Thyroid gland (tissue), 4 donors: ENCODE data around the gene CLDN9. TPM values are rescaled to one million over a fixed set of nuclear protein-coding genes. Genes with fewer than 3 reads are reported as not detected.
A peak's percentile ranks its signal among the peaks of the same experiment; 100 is the strongest.

Experiments used
- DNase-seq, 2 donors: peaks; one replicate each; pipeline ENCODE4 v3.0.0-alpha.2; 2019
- H3K27ac ChIP-seq, 3 donors: fragments of 200-600 bp; sonication (generic); 1 replicate in 2 of 3; 2 replicates in 1 of 3; pipeline ENCODE4 v1.5.1; 2016 to 2019; ENCODE audit warnings: mild to moderate bottlenecking in 1 of 3, moderate library complexity in 1 of 3
- H3K27me3 ChIP-seq: fragments of 200-600 bp; sonication (generic); one replicate; pipeline ENCODE4 v1.5.1; 2019
- H3K36me3 ChIP-seq, 2 donors: fragments of 200-600 bp; sonication (generic); one replicate each; pipeline ENCODE4 v1.5.1; 2016 to 2019
- H3K4me1 ChIP-seq, 2 donors: fragments of 200-600 bp; sonication (generic); one replicate each; pipeline ENCODE4 v1.5.1; 2017 to 2019
- H3K4me3 ChIP-seq, 3 donors: fragments of 200-600 bp; sonication (generic); replicated peaks in 1 of 3; 1 replicate in 2 of 3; 2 replicates in 1 of 3; pipeline ENCODE4 v1.5.1; 2016; ENCODE audit warnings: mild to moderate bottlenecking in 1 of 3
- H3K9me3 ChIP-seq: fragments of 200-600 bp; sonication (generic); one replicate; pipeline ENCODE4 v1.5.1; 2017
- POLR2A ChIP-seq, 2 donors: fragments of 450-650 bp; IDR thresholded peaks; one replicate each; pipeline ENCODE4 v1.6.1; 2017; ENCODE audit warnings: antibody characterized with exemption in 2 of 2, mild to moderate bottlenecking in 2 of 2, moderate library complexity in 1 of 2
- WGBS, 2 donors: methylation state at CpG; one replicate each; pipeline ENCODE4 v1.1.5; 2017; 5-methylcytosine and 5-hydroxymethylcytosine counted together
- intact Hi-C: fragments of 100-400 bp; cut with DNase I; formaldehyde crosslinking; loops from one replicate; pipeline ENCODE4 v1.15.1; 2023
- total RNA-seq, 4 donors: library from RNA; depleted of rRNA; stranded (reverse); fragments of >200 nt; gene quantifications; one replicate each; pipeline ENCODE4 v1.2.3, GENCODE V29; 2016
- TF ChIP-seq, protein P1 (sequence below), 6 experiments: fragments of 200-600 bp in 3 of 6; fragments of 450-650 bp in 3 of 6; sonication (generic) in 3 of 6; IDR thresholded peaks; one replicate each; pipeline ENCODE4 v1.5.1; 2016 to 2019; ENCODE audit warnings: antibody characterized with exemption in 6 of 6, mild to moderate bottlenecking in 2 of 6, inconsistent platforms in 1 of 6, moderate library complexity in 1 of 6

CLDN9 gene
- total RNA-seq, 4 donors from 2014 or later, result 0.33 TPM; not detected in 3

DNA sequence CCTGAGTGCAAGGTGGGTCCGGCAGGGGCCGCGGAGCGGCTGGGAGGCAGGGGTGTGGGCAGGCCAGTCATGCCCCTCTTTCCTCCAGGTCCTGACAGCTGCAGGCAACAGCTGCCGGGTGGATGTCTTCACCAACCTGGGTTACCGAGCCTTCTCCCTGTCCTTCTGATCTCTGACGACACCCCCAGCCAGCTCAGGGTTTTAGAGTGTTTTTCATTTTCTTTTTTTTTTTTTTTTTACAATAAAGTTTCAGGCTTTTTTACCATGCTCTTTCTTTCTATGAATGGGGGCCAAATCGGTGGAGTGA is 14.7 kb downstream of the CLDN9 start:
- WGBS, 2 donors, result 90 to 96% methylated on average over 7 to 8 of the region's 8 CpGs
- H3K4me1 ChIP-seq, result peaks cover 19 to 42% of the 10 kb centered on the region in 2 donors
- no peaks in the 10 kb centered on the region for H3K9me3 ChIP-seq
- DNase-seq, result no peak
- H3K27ac ChIP-seq, result no peak overlapping the region
- TF ChIP-seq, protein P1, sequence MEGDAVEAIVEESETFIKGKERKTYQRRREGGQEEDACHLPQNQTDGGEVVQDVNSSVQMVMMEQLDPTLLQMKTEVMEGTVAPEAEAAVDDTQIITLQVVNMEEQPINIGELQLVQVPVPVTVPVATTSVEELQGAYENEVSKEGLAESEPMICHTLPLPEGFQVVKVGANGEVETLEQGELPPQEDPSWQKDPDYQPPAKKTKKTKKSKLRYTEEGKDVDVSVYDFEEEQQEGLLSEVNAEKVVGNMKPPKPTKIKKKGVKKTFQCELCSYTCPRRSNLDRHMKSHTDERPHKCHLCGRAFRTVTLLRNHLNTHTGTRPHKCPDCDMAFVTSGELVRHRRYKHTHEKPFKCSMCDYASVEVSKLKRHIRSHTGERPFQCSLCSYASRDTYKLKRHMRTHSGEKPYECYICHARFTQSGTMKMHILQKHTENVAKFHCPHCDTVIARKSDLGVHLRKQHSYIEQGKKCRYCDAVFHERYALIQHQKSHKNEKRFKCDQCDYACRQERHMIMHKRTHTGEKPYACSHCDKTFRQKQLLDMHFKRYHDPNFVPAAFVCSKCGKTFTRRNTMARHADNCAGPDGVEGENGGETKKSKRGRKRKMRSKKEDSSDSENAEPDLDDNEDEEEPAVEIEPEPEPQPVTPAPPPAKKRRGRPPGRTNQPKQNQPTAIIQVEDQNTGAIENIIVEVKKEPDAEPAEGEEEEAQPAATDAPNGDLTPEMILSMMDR (IDR thresholded peaks at IDR 0.05), result no peak
- H3K4me3 ChIP-seq, result no peak overlapping the region
- peaks cover 4 to 13% of the 10 kb centered on the region in 2 donors for H3K36me3 ChIP-seq
- H3K27me3 ChIP-seq, result no peaks in the 10 kb centered on the region
- intact Hi-C loops, result no loop called here

DNA sequence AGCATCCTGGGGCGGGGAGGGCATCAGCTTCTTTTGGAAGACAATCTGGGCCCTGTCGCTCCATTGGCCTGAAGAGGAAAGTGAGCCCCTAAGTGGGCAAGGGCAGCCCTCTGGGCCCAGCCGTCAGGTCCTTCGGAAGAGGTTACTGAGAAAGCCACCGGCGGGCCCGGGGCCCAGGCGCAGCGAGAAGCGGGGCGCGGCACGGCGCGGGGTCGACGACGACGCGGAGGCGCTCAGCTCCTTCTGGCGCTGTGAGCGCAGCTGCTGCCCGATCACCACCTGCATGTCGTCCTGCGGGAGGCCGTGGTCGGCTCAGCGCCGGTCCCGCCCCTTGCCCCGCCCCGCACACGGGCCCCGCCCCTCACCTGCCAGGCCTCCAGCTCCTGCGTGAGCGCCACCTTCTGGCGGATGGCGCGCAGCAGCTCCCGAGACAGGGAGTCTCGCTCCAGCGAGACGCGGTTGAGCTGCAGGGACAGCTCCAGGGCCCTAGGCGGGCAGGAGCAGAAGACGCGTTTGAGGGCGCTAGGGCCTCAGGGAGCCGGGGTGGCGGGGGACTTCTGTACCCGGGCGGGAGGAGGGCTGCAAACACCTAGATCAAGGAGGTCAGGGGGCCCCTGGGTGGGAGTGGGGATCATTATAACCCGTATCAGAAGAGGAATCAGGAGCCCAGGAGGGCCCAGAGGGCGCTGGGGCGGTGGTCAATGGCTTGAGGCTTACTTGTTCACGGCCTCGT is 15.4 kb downstream of the CLDN9 start:
- H3K27ac ChIP-seq, result no peak overlapping the region
- DNase-seq, result peak; percentile 87 to 92
- intact Hi-C loops, result no loop called here

DNA sequence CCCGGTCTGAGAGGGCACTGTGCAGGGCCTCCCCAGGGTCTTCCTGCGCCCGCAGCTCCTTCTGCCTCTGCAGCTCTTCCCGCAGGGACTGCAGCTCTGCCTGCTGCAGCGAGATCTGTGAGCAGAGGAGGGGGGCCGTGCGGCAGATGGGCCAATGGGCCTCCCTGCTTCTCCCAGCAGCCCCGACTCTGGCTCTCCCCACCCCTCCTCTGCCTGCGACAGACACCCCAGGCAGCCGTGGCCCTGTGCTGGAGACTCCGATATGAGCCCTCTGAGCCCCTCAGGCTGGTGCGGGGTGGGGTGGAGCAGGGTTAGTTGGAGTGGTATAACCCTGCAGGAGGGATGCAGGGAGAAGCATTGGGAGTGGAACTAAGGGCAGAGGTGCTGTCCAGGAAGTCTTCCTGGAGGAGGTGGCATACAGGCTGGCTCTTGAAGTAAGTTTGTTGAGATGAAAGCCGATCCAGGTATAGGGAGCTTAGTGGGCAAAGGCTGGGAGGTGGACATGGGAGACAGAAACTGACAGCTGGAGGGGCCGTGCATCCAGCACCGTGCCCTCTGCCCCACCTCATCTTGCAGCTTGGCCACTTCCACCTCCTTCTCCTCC is 16.1 kb downstream of the CLDN9 start:
- no peaks in the 10 kb centered on the region for H3K27me3 ChIP-seq
- WGBS, 2 donors, result 34 to 44% methylated on average over 8 to 12 of the region's 15 CpGs
- H3K4me3 ChIP-seq, result no peak overlapping the region
- DNase-seq, result no peak
- TF ChIP-seq POLR2A (IDR thresholded peaks at IDR 0.05), result no peak
- TF ChIP-seq, protein P1 (IDR thresholded peaks at IDR 0.05), result no peak
- no peak overlapping the region for H3K27ac ChIP-seq
- intact Hi-C loops, result no loop called here
- H3K4me1 ChIP-seq, result peaks cover 6 to 30% of the 10 kb centered on the region in 2 donors
- no peaks in the 10 kb centered on the region for H3K9me3 ChIP-seq
- peaks cover 4 to 13% of the 10 kb centered on the region in 2 donors for H3K36me3 ChIP-seq

More for the DNA sequence above, 15.4 kb downstream of the CLDN9 start:
- Histone ChIP-seq H3K27me3 (no peaks in the 10 kb centered on the region), H3K9me3 (no peaks in the 10 kb centered on the region), H3K36me3 (peaks cover 4 to 13% of the 10 kb centered on the region in 2 donors), H3K4me1 (peaks cover 12 to 35% of the 10 kb centered on the region in 2 donors), H3K4me3 (no peak overlapping the region)
- peak in 1 of 2 donors; percentile 43 for TF ChIP-seq POLR2A (IDR thresholded peaks at IDR 0.05)
- TF ChIP-seq, protein P1 (IDR thresholded peaks at IDR 0.05), result peak; percentile 47 to 95 (median 72)
- WGBS, 2 donors, result 26 to 37% methylated on average over 7 to 21 of the region's 58 CpGs

DNA sequence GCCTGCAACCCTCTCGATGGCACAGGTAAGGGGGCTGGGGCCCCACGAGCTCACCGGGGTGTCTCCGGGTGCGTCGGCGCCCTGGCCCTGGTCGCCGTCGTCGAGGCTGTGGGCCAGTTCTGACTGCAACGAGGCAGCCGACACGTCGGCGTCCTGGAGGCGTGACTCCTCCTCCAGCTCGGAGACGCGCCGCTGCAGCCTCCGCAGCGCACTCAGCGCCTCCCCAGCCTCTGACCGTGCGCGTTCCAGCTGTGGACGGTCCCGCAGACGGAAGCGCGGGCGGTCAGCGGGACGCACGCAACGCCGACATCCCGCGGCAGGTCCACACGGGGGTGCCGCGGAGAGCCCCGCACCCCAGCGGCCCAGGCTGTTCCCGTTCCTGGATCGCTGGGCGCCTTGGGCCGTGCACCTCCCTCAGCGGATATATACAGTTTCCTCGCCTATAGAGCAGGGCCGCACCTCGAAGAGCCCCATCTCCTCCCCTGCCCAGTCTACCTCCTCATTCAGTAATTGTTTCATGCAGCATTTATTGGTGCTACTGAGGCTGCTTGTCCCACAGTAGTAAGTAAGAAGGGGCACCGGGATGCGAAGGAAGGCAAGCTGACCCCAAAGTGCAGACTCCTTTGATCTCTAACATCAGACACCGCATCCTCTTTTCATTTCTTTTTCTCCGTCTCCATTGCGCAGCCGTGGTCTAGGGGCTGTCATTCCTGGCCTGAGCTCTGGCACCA is 16.9 kb downstream of the CLDN9 start:
- Histone ChIP-seq H3K36me3 (peaks cover 4 to 13% of the 10 kb centered on the region in 2 donors), H3K4me3 (no peak overlapping the region), H3K27ac (no peak overlapping the region), H3K9me3 (no peaks in the 10 kb centered on the region), H3K4me1 (peaks cover 4 to 26% of the 10 kb centered on the region in 2 donors), H3K27me3 (no peaks in the 10 kb centered on the region)
- TF ChIP-seq, protein P1 (IDR thresholded peaks at IDR 0.05), result no peak
- TF ChIP-seq POLR2A (IDR thresholded peaks at IDR 0.05), result no peak
- WGBS, 2 donors, result 21 to 35% methylated on average over 21 to 38 of the region's 59 CpGs
- DNase-seq, result no peak
- intact Hi-C loops, result no loop called here
